Natural killer cell (primary cell): ENCODE measurements around the gene PHACTR1. TPM values are rescaled to one million over a fixed set of nuclear protein-coding genes. Genes with fewer than 3 reads are reported as not detected.

ENCODE experiments used
- ATAC-seq, 3 donors: fragments of 150-1000 bp in 2 of 3; fragments of 200-7000 bp in 1 of 3; cut with Tn5 transposase; 1 replicate in 1 of 3; 2 replicates in 2 of 3; pipeline ENCODE4 v1.10.0; 2021; ENCODE audit warnings: mild to moderate bottlenecking in 2 of 3, moderate library complexity in 2 of 3
- DNase-seq, 2 donors: peaks; one replicate each; pipeline versions ENCODE4 v3.0.0 to v3.0.0-alpha.2; 2013 to 2021; ENCODE audit warnings: mixed read lengths in 1 of 2
- H3K27ac ChIP-seq: one replicate; pipeline ENCODE4 v1.5.1; 2013; ENCODE audit warnings: mild to moderate bottlenecking, low read length
- H3K27me3 ChIP-seq: one replicate; pipeline ENCODE4 v1.6.1; 2013; ENCODE audit warnings: low read length; ENCODE audit not compliant: control insufficient read depth, insufficient read depth
- H3K36me3 ChIP-seq: one replicate; pipeline ENCODE4 v1.6.1; 2013; ENCODE audit warnings: low read length; ENCODE audit not compliant: control insufficient read depth, insufficient read depth
- H3K4me1 ChIP-seq: one replicate; pipeline ENCODE4 v1.6.1; 2013; ENCODE audit warnings: low read length; ENCODE audit not compliant: control insufficient read depth, insufficient read depth
- H3K4me3 ChIP-seq: one replicate; pipeline ENCODE4 v1.5.1; 2013; ENCODE audit warnings: low read length
- H3K9me3 ChIP-seq: one replicate; pipeline ENCODE4 v1.6.1; 2013; ENCODE audit warnings: low read length; ENCODE audit not compliant: control insufficient read depth, insufficient read depth
- H3K27ac Mint-ChIP-seq, 2 donors: one replicate each; pipeline ENCODE4 v1.8.0; 2022; ENCODE audit warnings: mild to moderate bottlenecking in 2 of 2, mixed read lengths in 2 of 2, moderate library complexity in 1 of 2
- H3K27me3 Mint-ChIP-seq, 2 donors: one replicate each; pipeline ENCODE4 v1.8.0; 2022; ENCODE audit warnings: low read depth in 2 of 2, mixed read lengths in 2 of 2
- H3K36me3 Mint-ChIP-seq: one replicate; pipeline ENCODE4 v1.8.0; 2022; ENCODE audit warnings: mixed read lengths
- H3K4me1 Mint-ChIP-seq, 2 donors: one replicate each; pipeline ENCODE4 v1.8.0; 2022; ENCODE audit warnings: mixed read lengths in 2 of 2
- H3K4me3 Mint-ChIP-seq: one replicate; pipeline ENCODE4 v1.8.0; 2022; ENCODE audit warnings: mild to moderate bottlenecking, moderate library complexity, mixed read lengths
- H3K9me3 Mint-ChIP-seq, 2 donors: one replicate each; pipeline ENCODE4 v1.8.0; 2022; ENCODE audit warnings: mixed read lengths in 2 of 2
- CTCF ChIP-seq: fragments of 200-600 bp; IDR thresholded peaks from one replicate; pipeline ENCODE4 v1.8.0; 2022; ENCODE audit warnings: antibody characterized with exemption
- WGBS: methylation state at CpG from one replicate; pipeline ENCODE4 v1.1.7; 2013; ENCODE audit warnings: missing lambda C conversion rate; ENCODE audit not compliant: insufficient coverage; 5-methylcytosine and 5-hydroxymethylcytosine counted together
- intact Hi-C: fragments of 100-400 bp; cut with micrococcal nuclease; formaldehyde crosslinking; loops from one replicate; pipeline ENCODE4 v1.14.2; 2022
- total RNA-seq, 4 donors: library from RNA; stranded (reverse); fragments of 120-200 nt in 1 of 4; gene quantifications; one replicate each; pipeline versions ENCODE4 v1.2.3 to v1.2.4, GENCODE V29; 2013 to 2022

The PHACTR1 gene
- total RNA-seq, 3 donors from 2014 or later (not counting 1 experiment from before 2014, with no cell fraction given): 5.2 to 19.0 (median 5.4) TPM

GRCh38 chr6:13331516-13332348, 615.2 kb downstream of the PHACTR1 start:
- H3K27ac Mint-ChIP-seq: peak overlapping the region in 1 of 2 donors; percentile 12
- no peaks in the 10 kb centered on the region for H3K9me3 ChIP-seq
- TF ChIP-seq CTCF: peak; percentile 60
- no peaks in the 10 kb centered on the region for H3K9me3 Mint-ChIP-seq
- DNase-seq: peak in 1 of 2 donors; percentile 55
- peaks cover 12% of the 10 kb centered on the region for H3K4me1 ChIP-seq
- ATAC-seq: no peak
- H3K36me3 Mint-ChIP-seq: no peaks in the 10 kb centered on the region
- H3K27me3 ChIP-seq: no peaks in the 10 kb centered on the region
- H3K4me3 Mint-ChIP-seq: peak overlapping the region; percentile 21
- WGBS: 64% methylated on average over 11 of the region's 13 CpGs
- H3K27me3 Mint-ChIP-seq: no peaks in the 10 kb centered on the region
- intact Hi-C loops: loop anchor here (5.0 to 10.0 kb wide), 2 partner anchors 53 to 419 kb away; no protein-coding TSS in a partner anchor
- no peaks in the 10 kb centered on the region for H3K36me3 ChIP-seq
- peaks cover 19 to 21% of the 10 kb centered on the region in 2 donors for H3K4me1 Mint-ChIP-seq
- no peak overlapping the region for H3K4me3 ChIP-seq
- no peak overlapping the region for H3K27ac ChIP-seq

GRCh38 chr6:13332349-13332706, 615.8 kb downstream of the PHACTR1 start:
- no peak overlapping the region for H3K4me3 ChIP-seq
- no peaks in the 10 kb centered on the region for H3K9me3 ChIP-seq
- H3K27ac ChIP-seq: no peak overlapping the region
- Mint-ChIP-seq H3K27ac (no peak overlapping the region), H3K4me3 (no peak overlapping the region), H3K27me3 (no peaks in the 10 kb centered on the region), H3K36me3 (no peaks in the 10 kb centered on the region), H3K4me1 (peaks cover 19% of the 10 kb centered on the region in 2 donors), H3K9me3 (no peaks in the 10 kb centered on the region)
- peaks cover 15% of the 10 kb centered on the region for H3K4me1 ChIP-seq
- TF ChIP-seq CTCF: no peak
- no peak for ATAC-seq
- no peak for DNase-seq
- WGBS: 85% methylated on average over 2 of the region's 2 CpGs
- intact Hi-C loops: loop anchor here (5.0 to 10.0 kb wide), 2 partner anchors 52 to 420 kb away; no protein-coding TSS in a partner anchor
- H3K36me3 ChIP-seq: no peaks in the 10 kb centered on the region
- no peaks in the 10 kb centered on the region for H3K27me3 ChIP-seq

GRCh38 chr6:13334953-13335352, 618.4 kb downstream of the PHACTR1 start:
- Histone ChIP-seq H3K27ac (no peak overlapping the region), H3K36me3 (no peaks in the 10 kb centered on the region), H3K4me1 (peaks cover 20% of the 10 kb centered on the region), H3K9me3 (no peaks in the 10 kb centered on the region), H3K27me3 (no peaks in the 10 kb centered on the region), H3K4me3 (no peak overlapping the region)
- Mint-ChIP-seq H3K27ac (peak overlapping the region in 1 of 2 donors; percentile 58), H3K4me3 (no peak overlapping the region), H3K36me3 (no peaks in the 10 kb centered on the region), H3K4me1 (peaks cover 20 to 23% of the 10 kb centered on the region in 2 donors), H3K9me3 (no peaks in the 10 kb centered on the region), H3K27me3 (no peaks in the 10 kb centered on the region)
- no peak for TF ChIP-seq CTCF
- WGBS: 49% methylated on average over 3 of the region's 3 CpGs
- ATAC-seq (no peak), DNase-seq (no peak)
- intact Hi-C loops: loop anchor here (5.0 to 10.0 kb wide), 2 partner anchors 50 to 423 kb away; no protein-coding TSS in a partner anchor
